GM12875 (cell line): Measurements from ENCODE around the gene KIAA0232.
"Not testable (repeated sequence)": the region's sequence is repeated elsewhere in the genome, so short reads cannot be mapped to it uniquely, and the experiment has no call there.

Source experiments
- H3K4me3 ChIP-seq: one replicate; pipeline ENCODE4 v1.5.1; 2011; ENCODE audit warnings: low read depth, low read length, control low read depth
- CTCF ChIP-seq: IDR thresholded peaks from 2 replicates; pipeline ENCODE4 v1.5.1; 2011; ENCODE audit warnings: low read depth, mild to moderate bottlenecking, control low read depth, inconsistent platforms, low read length, moderate library complexity, borderline replicate concordance; ENCODE audit not compliant: insufficient read depth

KIAA0232 gene

GRCh38 chr4:6824772-6825402 lies 42.4 kb downstream of the KIAA0232 start:
- TF ChIP-seq CTCF, result no peak
- H3K4me3 ChIP-seq, result no peak overlapping the region

- no peak for TF ChIP-seq CTCF
- H3K4me3 ChIP-seq, result no peak overlapping the region
Measured at GRCh38 chr4:6825403-6825802, 42.9 kb downstream of the KIAA0232 start.

- TF ChIP-seq CTCF, result no peak
- no peak overlapping the region for H3K4me3 ChIP-seq
Measured at GRCh38 chr4:6826781-6827508, 44.4 kb downstream of the KIAA0232 start.

GRCh38 chr4:6829086-6829485 lies 46.6 kb downstream of the KIAA0232 start:
- no peak overlapping the region for H3K4me3 ChIP-seq
- no peak for TF ChIP-seq CTCF

GRCh38 chr4:6834867-6835266 lies 52.3 kb downstream of the KIAA0232 start:
- no peak for TF ChIP-seq CTCF
- no peak overlapping the region for H3K4me3 ChIP-seq

- H3K4me3 ChIP-seq, result not testable (repeated sequence)
Measured at GRCh38 chr4:6835616-6836015, 53.1 kb downstream of the KIAA0232 start.

- not testable (repeated sequence) for H3K4me3 ChIP-seq
Measured at GRCh38 chr4:6837106-6837505, 54.6 kb downstream of the KIAA0232 start.

- no peak for TF ChIP-seq CTCF
- no peak overlapping the region for H3K4me3 ChIP-seq
Measured at GRCh38 chr4:6839579-6839978, 57.1 kb downstream of the KIAA0232 start.
